ENCODE measurements around the gene NOTCH4.

Gene NOTCH4

GRCh38 chr6:32208996-32209395 is 14.9 kb downstream of the NOTCH4 start:
- H3K27ac ChIP-seq, result no peak overlapping the region
- TF ChIP-seq CTCF (IDR thresholded peaks at IDR 0.05) (no peak), ZFX (IDR thresholded peaks at IDR 0.05; ENCODE audit: borderline replicate concordance) (no peak)

- TF ChIP-seq CTCF (IDR thresholded peaks at IDR 0.05), result no peak
- no peak for TF ChIP-seq ZFX (IDR thresholded peaks at IDR 0.05; ENCODE audit: borderline replicate concordance)
- H3K27ac ChIP-seq, result no peak overlapping the region
Measured at GRCh38 chr6:32204268-32204715, 19.6 kb downstream of the NOTCH4 start.

- H3K27ac ChIP-seq, result no peak overlapping the region
- TF ChIP-seq ZFX (IDR thresholded peaks at IDR 0.05; ENCODE audit: borderline replicate concordance) (no peak), CTCF (IDR thresholded peaks at IDR 0.05) (no peak)
Measured at GRCh38 chr6:32203426-32204267, 20.2 kb downstream of the NOTCH4 start.

GRCh38 chr6:32202186-32202585 is 21.7 kb downstream of the NOTCH4 start:
- H3K27ac ChIP-seq, result no peak overlapping the region
- no peak for TF ChIP-seq CTCF (IDR thresholded peaks at IDR 0.05)
- no peak for TF ChIP-seq ZFX (IDR thresholded peaks at IDR 0.05; ENCODE audit: borderline replicate concordance)

- no peak for TF ChIP-seq CTCF (IDR thresholded peaks at IDR 0.05)
- TF ChIP-seq ZFX (IDR thresholded peaks at IDR 0.05; ENCODE audit: borderline replicate concordance), result no peak
Measured at GRCh38 chr6:32200711-32201475, 23.0 kb downstream of the NOTCH4 start.

GRCh38 chr6:32198866-32199265 is 25.0 kb downstream of the NOTCH4 start:
- no peak overlapping the region for H3K27ac ChIP-seq
- TF ChIP-seq CTCF (IDR thresholded peaks at IDR 0.05), result no peak
- no peak for TF ChIP-seq ZFX (IDR thresholded peaks at IDR 0.05; ENCODE audit: borderline replicate concordance)

More at GRCh38 chr6:32200711-32201475, 23.0 kb downstream of the NOTCH4 start:
- no peak overlapping the region for H3K27ac ChIP-seq

- H3K27ac ChIP-seq, result no peak overlapping the region
- TF ChIP-seq ZFX (IDR thresholded peaks at IDR 0.05; ENCODE audit: borderline replicate concordance), result no peak
- TF ChIP-seq CTCF (IDR thresholded peaks at IDR 0.05), result no peak
Measured at GRCh38 chr6:32198345-32198696, 25.5 kb downstream of the NOTCH4 start.

Measured in 22Rv1 (cell line).